HG02943 (cell line): ENCODE results near the gene ABCB4.

Experiments used
- ATAC-seq: cut with Tn5 transposase; IDR thresholded peaks from one replicate; pipeline ENCODE4 v1.9.1; 2021; ENCODE audit warnings: mild to moderate bottlenecking, low read depth, moderate library complexity; ENCODE audit not compliant: unreplicated experiment

Gene ABCB4

DNA sequence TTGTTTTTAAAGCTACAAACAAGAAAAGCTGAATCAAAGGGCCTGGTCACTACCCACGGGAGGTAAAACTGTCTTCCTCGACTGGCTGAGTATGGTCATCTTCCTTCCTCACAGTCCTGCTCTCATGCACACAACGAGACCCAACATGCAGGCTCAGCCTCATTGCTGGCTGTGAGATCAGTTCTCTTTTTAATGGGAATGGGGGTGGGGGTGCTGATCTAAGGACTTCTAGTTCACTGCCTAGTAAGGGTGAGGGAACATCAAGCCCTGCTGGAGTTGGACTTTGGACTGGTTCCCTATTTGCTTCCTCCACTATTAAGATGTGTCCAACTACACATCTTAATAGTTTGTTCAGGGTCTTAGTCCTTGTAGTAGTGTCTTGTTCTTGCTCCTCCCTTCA is 48.2 kb downstream of the ABCB4 start:
- ATAC-seq = no peak

DNA sequence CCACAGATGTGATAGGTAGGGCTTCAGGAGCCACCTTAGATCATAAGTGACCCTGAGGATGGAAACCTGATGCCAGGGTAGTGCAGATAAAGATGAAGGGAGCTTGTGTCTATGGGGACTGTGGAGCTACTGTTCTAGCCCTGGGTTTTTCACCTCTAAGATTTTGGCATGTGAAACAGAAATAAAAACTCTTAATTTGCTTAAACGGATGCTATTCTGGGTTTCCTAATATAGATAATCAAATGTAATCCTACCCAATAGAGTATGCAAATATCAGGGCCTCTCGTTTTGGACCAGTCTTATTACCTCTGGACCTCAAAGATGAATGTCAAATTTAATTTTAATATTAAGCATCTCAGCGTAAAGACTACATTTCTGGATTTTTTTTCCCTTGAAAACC is 49.3 kb downstream of the ABCB4 start:
- no peak for ATAC-seq

DNA sequence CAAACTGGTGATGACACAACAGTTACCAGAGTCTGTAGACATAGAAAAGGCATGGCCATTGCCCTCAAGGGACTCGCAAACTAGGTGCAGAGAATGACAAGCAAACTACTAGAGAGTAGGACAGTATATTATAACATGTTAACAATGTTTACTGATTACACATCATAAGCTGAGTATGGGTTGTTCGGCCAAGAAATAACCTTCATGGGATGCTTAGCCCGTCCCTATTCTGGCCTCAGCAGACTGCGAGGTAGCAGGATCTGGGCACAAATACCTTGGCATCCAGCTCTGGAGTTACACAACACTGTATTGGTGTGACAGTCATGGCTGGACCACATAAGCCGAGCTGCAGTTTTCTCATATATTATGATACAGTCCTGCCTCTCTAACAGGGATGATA is 51.4 kb downstream of the ABCB4 start:
- no peak for ATAC-seq

DNA sequence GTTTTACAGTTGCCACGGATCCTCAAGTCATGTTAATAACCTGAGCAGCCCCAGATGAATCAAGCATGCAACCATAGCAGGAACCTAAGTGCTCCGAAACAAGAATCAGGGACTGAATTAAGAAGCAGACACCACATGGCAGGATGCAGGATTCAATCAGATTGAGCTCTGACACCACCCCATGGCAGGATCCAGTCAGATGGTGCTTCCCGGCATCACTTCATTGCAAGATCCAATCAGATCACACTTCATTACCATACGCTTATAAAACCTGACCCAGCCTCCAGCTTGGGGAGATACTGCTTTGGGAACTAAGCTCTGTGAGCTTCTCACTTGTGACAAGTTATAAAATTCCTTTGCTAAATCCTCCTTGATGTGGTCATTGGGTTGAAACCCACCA is 55.3 kb downstream of the ABCB4 start:
- ATAC-seq = no peak

DNA sequence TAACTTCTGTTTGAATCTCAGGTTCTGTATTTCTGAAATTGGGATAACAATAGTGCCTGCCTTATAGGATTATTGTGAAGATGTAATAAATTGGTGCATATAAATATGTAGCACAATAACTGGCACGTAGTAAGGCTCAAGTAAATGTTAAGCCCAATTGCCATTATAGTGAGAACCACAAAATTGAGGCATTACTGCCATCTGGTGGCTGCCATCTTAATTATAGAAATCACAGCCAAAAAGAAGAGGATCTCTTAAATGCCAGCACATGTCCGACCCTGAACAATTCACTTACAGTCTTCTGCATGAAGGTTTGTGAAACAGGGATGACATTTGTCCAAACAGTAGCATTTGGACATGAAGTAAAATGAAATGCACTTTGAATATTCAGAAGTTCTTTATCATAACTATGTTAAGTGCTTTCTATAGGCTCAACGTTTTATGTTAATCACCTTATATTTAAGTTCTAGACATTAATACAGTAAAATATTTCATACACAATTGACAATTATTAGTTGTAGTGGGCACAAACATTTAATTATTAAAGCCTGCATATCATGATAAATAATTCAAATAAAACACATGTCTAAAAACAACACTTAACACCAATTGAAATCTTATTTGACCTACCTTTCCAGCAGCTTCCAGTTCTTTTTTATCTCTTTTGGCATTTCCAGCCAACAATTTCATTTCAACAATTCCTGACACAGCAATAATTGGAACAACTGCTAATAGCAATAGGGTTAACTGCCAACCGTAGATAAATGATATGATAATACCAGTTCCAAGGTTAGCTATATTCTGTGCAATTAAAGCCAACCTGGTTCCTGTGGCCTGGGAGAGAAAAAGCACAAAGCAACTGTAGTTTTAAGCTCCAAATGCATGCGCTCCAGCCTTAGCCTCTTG is 58.5 kb downstream of the ABCB4 start:
- ATAC-seq = no peak

DNA sequence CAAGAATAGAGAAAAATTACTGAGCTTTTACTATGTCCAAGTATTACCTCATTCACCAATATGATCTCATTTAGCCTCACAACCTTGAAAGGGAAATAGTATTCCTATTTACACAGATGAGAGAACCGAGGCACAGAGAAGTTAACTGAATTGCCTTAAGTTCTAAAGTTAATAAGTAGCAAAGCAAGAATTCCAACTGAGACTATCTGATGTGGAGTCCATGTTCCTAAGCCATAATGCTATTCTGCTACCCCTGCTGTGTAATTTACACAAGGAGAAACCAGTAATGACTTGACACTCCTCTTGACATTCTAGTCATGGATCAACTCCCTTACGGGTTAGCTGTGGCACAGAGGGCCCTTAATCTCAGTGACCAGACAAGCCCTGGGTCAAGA is 60.7 kb downstream of the ABCB4 start:
- ATAC-seq = no peak

DNA sequence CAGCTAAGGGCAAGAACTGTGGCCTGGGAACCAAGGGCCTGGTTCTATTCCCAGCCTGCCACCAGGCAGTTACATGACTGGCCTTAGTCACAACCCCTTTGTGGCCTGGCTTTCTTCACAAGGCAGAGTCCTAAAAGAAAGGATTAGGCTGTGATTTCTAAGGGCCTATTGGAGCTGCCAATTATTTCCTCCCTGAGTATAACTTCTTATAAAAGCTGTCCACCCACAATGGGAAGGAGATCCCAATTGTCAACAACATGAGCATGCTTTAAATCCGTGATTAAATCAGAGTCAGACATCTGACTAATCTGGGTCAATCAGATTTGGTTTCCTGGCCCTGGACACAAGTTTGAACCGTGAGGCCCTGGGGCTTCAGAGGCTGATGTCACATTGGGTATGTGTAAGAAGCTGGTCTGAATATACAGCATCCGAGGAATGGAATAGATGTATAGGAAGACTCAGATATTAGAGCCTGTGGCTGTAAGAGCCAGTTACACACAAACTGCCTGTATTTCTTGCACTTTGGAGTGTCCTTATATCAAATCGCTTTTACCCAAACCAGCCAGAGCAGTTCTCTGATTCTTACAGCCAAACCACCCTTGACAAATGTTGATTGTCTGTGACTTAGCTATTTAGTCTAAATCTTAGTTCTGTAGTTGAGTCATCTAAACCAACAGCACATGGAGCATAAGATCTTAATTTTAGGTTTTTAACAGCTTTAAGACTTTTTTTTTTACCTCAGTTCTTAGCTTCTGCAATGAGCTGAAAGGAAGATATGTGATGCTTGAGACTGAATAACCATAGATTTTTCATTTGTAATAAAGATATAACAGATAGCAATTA is 61.3 kb downstream of the ABCB4 start:
- ATAC-seq = no peak

DNA sequence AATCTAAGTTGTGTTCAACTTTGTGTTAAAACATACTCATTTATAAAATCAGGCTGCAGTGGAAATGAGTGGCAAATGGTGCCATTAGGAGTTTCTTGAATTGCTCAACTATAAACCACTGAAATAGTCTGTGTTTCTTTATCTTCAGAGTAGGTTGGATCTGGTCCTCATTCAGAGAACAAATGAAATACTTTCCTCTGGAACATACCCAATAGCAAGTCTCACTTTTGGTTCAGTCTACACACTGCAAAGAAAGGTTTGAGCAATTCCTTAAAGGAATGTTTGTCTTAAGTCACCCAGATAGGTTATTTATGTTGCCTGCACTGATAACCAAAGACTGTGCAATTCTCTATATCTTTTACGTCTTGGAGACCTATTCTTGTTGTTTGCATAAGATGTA is 62.5 kb downstream of the ABCB4 start:
- no peak for ATAC-seq

DNA sequence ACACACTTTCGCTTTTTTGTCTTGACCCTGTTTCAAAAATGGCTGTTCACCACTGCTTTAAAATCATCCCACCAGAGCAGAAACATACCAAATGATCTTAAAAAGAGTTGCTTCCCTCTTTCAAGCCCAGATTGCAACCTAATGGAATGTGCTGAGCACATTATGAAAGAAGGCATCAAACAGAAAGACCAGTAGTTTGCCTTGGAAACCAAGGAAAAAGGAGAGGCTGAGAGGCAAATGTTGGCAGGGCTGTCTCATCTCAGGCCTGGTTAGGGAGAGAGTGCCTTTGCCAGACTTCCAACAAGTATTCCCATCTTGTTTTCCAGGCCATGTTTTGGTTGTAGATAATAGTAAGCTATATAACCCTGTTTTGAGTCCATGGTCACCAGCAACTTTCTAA is 64.3 kb downstream of the ABCB4 start:
- ATAC-seq = no peak

DNA sequence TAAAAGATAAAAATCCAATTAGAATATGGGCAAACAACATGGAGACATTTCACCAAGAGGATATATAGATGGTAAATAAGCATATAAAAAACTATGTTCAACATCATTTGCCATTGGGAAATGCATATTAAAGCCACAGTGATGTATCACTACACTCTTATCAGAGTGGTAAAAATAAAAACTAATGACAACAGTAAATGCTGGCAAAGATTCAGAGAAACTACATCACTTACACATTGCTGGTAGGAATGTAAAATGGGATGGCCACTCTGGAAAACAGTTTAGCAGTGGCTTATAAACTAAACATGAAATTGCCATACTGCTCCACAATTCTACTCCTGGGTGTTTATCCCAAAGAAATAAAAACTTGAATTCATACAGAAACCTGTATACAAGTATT is 70.8 kb downstream of the ABCB4 start:
- no peak for ATAC-seq

DNA sequence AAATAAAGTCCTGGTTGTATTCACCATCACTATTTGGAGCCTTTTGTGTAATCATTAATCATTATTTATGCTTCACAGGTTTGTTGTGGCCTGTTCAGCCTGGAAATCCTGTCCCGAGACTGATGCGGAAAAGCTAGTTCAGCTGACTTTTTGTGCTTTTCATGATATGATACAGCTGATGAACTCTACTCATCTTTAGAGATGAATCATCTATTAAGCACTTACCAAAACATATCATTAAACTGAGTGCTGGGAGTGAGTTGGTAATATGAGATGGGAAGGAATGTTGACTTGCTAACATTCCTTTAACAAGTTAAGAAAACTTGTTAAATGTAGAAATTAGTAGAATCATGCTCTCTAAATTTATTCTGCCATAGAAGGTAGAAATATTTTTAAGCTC is 77.0 kb downstream of the ABCB4 start:
- no peak for ATAC-seq

DNA sequence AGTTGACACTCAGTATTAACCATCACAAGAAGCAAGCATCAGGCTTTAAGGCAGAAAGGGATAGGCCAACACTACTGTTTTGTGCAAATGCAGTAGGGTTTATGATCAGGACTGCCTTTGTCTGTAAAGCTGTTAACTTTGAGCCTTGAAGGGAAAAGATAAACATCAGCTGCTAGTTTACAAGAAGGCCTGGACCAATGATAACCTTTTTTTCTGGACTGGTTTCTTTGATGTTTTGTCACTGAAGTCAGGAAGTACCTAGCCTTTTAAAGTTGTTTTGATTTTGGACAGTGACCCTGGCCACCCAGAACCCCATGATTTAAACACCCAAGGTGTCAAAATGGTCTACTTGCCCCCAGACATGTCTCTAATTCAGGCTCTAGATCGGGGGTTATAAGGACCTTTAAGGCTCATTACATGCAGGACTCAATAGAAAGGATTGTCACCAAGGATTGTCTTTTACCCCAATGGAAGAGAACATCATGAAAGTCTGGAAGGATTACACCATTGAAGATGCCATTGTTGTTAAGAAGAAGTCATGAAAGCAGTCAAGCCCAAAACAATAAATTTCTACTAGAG is 79.9 kb downstream of the ABCB4 start:
- no peak for ATAC-seq

DNA sequence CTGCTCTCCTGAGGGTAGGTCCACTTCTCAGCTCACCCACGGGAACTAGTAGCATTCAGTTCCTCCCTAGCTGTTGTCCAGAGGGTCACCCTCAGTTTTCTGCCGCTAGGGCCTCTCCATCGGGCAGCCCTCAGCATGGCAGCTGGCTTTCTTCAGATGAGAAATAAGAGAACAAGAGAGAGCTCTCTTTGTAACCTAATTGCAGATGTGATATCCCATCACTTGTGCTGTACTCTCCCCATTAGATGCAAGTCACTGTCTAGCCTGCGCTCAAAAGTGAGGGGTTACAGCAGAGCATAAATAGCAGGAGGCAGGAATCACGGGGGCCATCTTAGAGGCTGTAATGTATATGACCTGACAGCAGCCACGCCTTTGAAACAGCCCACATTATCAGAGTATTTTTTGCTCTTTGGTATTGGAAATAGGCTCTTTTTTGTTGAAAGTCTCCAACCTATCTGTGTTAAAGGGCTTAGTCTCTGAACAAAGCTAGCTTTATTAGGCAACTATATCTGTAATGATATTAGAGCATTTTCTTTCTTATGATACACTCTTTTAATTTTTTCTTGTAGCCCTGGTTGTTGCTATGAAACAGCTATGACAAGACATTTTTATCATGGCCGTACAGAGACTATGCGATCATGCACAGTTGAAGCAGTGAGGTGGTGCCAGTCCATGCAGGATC is 84.3 kb downstream of the ABCB4 start:
- no peak for ATAC-seq

DNA sequence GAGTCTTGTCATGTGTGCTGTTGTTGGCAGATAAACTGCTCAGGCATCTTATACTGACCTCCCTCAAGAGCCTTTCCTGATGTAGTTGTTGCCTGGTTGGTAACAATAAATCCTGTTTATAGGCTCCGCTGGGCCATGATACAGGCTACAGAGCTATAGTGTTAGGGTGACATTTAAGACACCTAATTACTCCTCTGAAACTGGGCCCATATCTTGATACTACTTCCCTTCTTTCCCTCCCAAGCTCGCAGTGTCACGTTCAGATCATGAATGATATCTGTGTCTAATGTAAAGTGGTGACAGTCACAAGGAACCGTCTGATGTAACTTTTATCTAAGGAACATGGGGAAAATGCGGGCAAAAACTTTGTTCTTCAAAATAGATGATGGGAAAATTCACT is 94.6 kb downstream of the ABCB4 start:
- ATAC-seq = no peak

DNA sequence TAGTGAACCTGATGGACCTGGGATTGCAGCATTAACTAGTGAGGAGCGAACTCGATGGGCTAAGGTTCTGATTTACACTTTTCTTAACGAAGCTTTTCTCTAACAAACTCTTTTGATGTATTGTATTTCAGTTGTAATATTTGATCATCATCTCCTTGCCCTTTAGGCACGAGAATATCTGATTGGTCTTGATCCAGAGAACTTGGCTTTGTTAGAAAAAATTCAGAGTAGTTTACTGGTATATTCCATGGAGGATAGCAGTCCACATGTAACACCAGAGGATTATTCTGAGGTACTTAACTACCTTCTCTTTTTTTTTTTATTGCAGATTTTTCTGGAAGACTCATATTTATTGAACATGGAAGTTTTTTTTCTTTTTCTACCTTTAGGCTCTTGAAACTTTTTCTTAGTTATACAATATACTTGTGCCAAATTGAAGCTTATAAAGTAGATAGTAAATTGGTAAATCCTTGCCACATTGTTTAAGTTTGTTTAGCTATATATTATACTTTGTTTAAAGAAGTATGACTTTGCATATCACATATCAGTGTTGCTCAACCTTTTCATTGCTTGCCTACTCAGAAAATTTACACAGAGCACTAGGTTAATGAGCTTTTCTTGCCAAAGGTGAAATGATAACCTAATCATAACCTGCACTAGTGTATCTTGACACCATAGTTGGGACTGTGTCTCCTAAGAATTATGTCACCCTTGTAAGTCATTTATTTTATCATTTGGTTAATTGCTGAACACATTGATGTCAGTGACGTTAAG is 99.6 kb downstream of the ABCB4 start:
- no peak for ATAC-seq

DNA sequence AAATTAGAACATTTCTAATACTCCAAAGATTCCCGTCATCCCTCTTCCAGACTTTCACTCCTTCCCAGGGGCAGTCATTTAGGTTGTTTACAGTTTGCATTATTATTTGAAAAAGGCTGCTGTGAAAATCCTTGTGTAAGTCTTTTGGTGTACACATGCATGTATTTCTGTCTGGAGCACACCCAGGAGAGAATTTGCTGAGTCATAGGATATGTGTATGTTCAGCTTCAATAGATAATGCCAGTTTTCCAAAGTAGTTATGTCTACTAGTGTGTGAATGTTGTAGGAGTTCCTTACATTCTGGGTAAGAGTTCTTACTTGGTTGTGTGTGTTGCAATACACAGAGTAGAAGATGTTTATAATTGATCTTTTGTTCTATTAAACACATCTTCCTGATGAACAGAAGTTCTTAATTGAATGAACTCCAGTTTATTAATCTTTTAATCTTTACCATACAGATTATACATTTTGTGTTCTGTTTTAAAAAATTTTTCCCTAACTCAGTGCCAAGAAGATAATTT is 104.8 kb downstream of the ABCB4 start:
- no peak for ATAC-seq

DNA sequence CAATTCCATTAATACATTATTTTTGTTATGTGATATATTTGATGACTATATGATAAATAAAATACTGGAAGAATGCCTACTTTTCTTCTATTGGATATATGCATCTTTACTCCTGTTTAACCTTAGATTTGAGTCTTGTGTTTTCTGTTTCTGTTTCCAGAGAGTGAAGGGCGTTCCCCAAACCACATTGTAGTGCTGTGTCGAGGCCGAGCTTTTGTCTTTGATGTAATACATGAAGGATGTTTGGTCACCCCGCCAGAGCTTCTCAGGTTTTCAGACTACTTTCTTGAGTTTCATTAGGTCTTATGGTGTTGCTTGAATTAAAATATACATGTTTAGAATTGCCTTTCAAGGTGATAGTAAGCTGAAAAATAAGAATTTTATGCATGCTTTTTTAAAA is 106.3 kb downstream of the ABCB4 start:
- no peak for ATAC-seq

DNA sequence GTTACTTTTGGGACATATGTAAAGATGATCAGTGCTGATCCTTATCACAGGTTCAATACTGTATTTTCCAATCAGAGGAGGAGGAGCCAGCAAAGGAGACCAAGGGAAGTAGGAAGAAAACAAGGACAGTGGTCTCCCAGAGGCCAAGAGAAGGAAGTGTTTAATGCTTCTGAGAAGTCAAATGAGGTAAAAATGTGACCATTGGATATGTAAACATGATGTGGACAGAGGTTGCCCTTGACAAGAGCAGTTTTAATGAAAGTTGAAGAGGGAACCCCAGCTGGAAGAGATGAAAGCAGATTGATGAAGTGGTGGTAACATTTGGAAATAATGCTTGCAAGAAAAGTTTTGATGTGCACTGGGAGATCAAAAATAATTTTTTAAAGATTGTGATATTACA is 111.2 kb downstream of the ABCB4 start:
- no peak for ATAC-seq

DNA sequence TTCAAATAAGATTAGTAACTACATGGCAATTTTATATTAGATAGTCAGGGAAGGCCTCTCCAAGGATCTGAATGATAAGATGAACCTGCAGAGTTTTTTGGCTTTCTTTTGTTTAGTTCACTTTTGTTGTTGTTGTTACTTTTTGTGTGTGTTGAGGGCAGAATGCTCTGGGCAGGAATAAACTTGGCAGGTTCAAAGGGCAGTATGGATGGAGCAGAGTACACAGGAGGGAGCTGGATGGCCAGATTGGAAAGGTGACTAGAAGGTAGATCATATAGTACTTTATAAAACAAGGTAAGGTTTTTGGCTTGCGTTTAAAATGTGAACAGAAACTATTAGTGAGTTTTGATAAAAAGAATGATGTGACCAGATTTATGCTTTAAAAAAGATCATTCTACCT is 112.1 kb downstream of the ABCB4 start:
- ATAC-seq = no peak

DNA sequence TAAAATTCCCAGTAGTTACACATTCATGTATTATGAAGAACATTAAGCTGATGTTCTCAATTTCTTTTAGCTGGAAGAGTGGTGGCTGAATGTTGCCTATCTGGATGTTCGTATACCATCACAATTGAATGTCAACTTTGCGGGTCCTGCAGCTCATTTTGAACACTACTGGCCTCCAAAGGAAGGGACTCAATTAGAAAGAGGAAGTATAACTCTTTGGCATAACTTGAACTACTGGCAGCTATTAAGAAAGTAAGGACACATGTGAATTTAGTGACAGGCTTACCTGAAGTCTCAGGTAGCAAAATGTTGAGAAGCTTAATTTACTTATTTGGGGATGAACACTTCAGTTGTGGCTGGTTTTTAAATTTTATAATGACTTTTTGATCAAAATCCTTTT is 114.2 kb downstream of the ABCB4 start:
- no peak for ATAC-seq
